ENCODE measurements around the gene NFATC2IP.
"Not testable (repeated sequence)": the region's sequence is repeated elsewhere in the genome, so short reads cannot be mapped to it uniquely, and the experiment has no call there.

NFATC2IP gene

DNA sequence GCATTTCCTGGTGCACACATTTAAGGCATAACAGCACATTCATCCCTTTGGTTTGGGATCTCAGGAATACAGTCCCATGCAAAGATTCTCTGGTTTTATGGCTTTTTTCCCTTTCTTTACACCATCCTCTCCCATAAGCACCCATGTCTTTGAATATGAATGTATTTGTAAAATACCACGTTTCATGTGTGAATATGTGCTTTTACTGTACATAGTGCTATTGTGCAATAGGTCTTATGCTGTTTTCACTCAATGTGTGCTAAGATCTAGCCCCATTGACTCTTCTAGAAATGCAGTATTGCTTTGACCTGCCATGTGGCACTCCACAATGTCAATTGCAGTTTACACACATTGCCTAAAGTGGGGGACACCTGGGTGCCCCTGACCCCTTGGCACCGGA, 13.8 kb downstream of the NFATC2IP start:
- DNase-seq (ENCODE audit: low read depth in 2 of 2, low spot score in 1 of 2), result no peak

DNA sequence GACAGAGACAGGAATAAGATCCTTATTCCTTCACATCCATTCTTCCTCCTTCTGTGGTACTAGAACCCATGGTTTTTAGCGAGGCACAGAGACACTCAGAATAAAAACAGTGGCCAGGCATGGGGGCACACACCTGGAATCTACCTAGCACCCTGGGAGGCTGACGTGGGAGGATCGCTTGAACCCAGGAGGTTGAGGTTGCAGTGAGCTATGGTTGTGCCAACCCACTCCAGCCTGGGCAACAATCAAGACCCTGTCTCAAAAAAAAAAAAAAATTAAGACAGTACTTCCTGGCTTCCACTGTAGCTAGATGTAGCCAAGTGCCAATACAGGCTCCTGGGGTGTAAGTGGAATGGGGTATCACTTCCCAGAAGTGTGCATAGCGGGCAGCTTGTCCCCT, 16.4 kb downstream of the NFATC2IP start:
- no peak for DNase-seq (ENCODE audit: low read depth in 2 of 2, low spot score in 1 of 2)

DNA sequence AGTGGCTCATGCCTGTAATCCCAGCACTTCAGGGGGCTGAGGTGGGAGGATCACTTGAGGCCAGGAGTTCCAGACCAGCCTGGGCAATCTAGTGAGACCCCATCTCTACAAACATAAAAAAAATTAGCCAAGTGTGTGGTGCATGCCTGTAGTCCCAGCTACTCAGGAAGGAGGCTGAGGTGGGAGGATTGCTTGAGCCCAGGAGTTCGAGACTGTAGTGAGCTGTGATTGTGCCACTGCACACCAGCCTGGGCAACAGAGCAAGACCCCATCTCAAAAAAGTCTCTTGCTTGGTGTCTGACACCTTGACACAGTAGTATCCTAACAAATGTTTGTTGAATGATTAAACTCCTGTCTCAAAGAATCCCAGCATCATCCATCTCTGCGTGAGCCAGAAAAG, 19.0 kb downstream of the NFATC2IP start:
- DNase-seq (ENCODE audit: low read depth in 2 of 2, low spot score in 1 of 2), result not testable (repeated sequence)

DNA sequence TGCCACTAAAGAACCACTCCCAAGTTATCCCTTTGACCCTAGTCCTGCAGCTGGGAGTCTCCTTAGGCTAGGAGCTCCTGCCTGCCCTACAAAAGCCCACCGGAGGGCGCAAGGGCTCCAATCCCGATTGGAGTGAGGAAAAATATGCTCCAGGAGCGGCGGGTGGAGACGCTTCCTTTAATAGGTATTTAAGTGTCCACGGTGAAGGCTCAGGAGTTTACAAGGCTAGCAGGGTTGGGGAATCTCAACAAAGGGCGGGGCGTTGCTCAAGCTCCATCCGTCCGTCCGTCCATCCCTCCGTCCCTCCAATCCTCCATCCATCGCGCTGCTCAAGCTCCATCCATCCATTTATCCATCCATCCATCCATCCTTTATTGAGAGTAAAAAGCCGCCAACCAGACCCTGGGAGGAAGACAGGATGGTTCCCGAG, 23.3 kb downstream of the NFATC2IP start:
- DNase-seq (ENCODE audit: low read depth in 2 of 2, low spot score in 1 of 2), result no peak

DNA sequence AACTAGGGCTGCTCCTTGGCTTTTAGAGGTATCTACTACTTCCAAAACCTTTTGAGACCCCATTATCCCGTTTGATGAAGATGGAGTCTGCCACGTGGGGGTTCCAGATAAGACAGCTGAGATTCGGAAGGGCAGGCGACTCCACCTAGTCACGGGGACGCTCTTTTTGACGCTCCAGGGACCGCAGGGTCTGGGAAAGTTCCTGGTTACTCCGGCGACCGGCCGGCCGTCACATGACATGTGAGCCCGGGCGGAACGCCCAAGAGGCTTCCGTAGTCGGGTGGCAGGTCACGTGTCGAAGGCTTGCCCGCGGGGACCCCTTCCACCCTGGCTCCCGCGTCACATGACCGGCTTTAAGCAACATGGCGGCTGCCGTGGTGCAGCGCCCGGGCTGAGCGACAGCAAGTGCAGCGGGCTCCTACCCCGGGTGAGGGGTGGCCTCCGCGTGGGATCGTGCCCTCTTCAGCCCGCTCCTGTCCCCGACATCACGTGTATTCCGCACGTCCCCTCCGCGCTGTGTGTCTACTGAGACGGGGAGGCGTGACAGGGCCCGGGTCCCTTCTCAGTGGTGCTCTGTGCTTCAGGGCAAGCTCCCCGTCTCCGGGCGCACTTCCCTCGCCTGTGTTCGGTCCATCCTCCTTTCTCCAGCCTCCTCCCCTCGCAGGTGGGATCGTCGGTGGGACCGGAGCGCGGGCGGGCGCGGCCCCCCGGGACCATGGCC, 23.9 kb downstream of the NFATC2IP start, which contains the start of gene SPNS1:
TSS of gene SPNS1 (plus strand) at position 342 of the 721 bp plus-strand sequence. CDS start at position 716, 374 bp downstream.
- DNase-seq (ENCODE audit: low read depth in 2 of 2, low spot score in 1 of 2), result peak; percentile 82 to 88

DNA sequence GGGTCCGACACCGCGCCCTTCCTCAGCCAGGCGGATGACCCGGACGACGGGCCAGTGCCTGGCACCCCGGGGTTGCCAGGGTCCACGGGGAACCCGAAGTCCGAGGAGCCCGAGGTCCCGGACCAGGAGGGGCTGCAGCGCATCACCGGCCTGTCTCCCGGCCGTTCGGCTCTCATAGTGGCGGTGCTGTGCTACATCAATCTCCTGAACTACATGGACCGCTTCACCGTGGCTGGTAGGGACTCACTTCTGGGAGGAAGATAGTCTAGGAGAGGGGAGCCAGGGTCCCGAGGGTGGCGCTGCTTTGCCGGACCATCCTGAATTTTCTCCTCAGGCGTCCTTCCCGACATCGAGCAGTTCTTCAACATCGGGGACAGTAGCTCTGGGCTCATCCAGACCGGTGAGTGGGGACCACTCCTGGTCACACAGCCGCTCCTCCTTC, 24.4 kb downstream of the NFATC2IP start:
- no peak for DNase-seq (ENCODE audit: low read depth in 2 of 2, low spot score in 1 of 2)

DNA sequence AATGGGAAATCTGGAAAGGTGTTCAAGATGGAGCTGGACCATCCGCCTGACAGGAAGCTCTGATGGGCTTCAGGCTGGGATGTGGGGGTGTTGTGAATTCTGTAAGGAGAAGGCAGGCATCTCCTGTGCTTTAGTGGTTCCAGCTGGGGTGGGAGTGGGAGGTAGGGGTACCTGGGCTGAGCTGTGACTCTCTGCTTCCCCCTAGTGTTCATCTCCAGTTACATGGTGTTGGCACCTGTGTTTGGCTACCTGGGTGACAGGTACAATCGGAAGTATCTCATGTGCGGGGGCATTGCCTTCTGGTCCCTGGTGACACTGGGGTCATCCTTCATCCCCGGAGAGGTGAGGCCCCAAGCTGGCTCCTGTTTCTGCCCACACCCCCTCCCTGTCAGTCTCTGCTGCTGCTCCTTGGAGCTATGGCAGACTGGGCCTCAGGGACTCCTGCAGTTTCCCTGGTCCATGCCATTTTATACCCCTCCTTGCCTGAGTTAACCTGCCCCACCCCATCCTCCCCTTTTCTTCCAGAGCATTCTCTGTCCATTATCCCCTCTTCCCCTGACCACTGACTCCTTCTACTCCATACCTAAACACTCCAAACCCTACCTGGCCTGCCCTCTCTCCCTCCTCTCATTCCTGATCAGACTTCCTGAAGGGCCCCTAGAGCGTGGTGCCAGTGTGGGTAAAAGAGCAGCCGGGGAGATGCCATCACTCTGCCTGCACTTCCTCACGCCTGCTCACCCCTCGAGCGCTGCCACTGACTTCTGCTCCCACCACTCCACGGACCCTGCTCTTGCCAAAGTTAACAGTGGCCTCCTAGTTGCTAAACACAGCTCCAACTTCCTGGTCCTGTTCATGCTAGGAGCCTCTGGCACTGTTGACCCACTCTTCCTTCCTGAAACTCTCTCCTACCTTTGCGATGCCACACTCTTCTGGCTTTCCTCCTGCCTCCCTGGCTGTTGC, 27.2 kb downstream of the NFATC2IP start:
- DNase-seq (ENCODE audit: low read depth in 2 of 2, low spot score in 1 of 2), result no peak

DNA sequence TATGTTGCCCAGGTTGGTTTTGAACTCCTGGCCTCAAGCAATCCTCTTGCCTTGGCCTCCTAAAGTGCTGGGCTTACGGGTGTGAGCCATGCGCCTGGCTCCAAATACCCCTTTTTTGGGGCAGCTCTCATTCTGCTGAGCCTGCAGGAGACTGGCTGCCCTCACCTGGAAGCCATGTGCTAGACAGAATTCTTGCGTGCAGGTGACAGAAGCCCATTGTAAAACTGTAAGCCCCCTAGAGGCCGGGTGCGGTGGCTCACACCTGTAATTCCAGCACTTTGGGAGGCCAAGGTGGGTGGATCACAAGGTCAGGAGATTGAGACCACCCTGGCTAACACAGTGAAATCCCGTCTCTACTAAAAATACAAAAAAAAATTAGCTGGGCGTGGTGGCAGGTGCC, 29.6 kb downstream of the NFATC2IP start:
- not testable (repeated sequence) for DNase-seq (ENCODE audit: low read depth in 2 of 2, low spot score in 1 of 2)

DNA sequence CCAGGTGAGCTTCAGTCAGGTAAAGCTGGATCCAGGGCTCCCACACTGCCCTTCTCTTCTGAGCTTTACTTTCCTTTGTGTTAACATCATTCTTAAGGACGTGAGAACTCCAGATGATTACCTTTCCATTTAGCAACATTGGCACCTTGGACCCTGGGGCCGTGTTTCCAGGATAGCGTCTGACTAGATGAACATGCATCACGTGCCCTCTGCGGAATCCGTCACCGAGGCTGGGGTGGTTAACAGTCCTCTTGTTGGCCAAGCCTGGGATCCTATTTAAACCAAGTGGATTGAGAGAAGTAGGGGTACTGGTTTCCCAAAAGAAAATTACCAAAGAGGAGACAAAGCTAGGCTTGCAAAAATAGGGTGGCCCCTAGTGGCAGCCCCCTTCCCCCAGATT, 30.2 kb downstream of the NFATC2IP start:
- no peak for DNase-seq (ENCODE audit: low read depth in 2 of 2, low spot score in 1 of 2)

DNA sequence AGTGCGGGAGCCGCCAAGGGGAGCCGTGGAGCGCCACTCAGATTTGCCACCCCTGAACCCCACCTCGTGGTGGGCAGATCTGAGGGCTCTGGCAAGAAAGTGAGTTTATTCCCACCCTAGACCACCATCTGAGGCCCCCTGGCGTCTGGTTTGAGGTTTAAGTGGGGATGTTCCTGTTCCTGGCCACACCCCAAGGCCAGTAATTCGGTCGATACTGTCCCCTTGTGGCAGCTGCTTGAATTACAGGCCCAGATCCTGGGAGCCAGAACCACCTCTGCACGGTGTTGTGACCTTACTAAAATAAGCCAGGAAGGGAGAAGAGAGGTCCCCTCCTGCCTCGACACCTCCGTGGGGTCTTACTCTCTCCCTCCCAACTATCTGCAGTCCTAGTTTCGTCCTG, 30.8 kb downstream of the NFATC2IP start:
- DNase-seq (ENCODE audit: low read depth in 2 of 2, low spot score in 1 of 2), result no peak

DNA sequence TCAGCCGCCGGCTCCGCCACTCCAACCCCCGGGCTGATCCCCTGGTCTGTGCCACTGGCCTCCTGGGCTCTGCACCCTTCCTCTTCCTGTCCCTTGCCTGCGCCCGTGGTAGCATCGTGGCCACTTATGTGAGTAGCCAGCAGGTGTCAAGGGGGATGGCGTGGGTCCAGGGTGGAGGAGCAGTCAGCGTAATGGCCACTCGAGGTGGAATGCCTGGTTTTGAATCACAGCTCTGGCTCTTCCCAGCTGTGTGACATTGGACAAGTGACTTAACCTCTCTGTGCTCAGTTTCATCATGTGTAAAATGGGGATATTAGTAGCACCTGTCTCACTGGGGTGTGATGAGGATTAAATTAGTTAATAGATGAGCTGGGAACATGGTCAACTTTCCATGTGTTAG, 31.7 kb downstream of the NFATC2IP start:
- no peak for DNase-seq (ENCODE audit: low read depth in 2 of 2, low spot score in 1 of 2)

DNA sequence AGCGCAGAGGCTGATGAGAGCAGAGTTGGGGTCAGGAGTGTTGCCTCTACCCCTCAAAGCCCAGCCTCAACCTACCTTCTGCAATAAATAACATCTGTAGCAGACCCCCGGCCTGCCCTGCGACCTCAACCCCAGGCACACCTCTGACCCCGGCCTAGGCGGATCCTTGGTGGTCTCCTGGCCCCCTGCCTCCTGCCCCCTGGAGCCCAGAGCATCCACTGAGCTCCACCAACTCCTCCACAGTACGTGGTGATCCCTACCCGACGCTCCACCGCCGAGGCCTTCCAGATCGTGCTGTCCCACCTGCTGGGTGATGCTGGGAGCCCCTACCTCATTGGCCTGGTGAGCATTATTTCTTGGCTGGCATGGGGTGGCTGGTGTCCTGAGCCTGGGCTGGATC, 32.2 kb downstream of the NFATC2IP start:
- DNase-seq (ENCODE audit: low read depth in 2 of 2, low spot score in 1 of 2), result no peak

DNA sequence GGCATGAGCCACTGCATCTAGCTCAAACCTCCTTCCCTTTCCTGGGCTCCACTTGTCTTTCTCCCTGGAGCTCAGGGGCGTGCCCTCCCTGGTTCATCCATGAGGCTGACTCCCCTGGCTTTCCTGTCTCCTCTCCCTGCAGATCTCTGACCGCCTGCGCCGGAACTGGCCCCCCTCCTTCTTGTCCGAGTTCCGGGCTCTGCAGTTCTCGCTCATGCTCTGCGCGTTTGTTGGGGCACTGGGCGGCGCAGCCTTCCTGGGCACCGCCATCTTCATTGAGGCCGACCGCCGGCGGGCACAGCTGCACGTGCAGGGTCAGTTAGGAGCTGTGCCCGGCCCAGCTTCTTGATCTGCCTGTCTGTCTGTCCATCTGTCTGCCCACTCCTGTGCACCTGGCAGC, 32.9 kb downstream of the NFATC2IP start:
- DNase-seq (ENCODE audit: low read depth in 2 of 2, low spot score in 1 of 2), result no peak

DNA sequence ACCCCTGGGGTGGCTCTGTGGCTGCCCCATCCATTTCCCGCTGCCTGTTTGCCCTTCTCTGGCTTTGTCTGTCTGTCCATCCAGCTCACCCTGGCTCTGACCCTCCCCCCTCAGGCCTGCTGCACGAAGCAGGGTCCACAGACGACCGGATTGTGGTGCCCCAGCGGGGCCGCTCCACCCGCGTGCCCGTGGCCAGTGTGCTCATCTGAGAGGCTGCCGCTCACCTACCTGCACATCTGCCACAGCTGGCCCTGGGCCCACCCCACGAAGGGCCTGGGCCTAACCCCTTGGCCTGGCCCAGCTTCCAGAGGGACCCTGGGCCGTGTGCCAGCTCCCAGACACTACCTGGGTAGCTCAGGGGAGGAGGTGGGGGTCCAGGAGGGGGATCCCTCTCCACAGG, 33.4 kb downstream of the NFATC2IP start:
- DNase-seq (ENCODE audit: low read depth in 2 of 2, low spot score in 1 of 2), result no peak

DNA sequence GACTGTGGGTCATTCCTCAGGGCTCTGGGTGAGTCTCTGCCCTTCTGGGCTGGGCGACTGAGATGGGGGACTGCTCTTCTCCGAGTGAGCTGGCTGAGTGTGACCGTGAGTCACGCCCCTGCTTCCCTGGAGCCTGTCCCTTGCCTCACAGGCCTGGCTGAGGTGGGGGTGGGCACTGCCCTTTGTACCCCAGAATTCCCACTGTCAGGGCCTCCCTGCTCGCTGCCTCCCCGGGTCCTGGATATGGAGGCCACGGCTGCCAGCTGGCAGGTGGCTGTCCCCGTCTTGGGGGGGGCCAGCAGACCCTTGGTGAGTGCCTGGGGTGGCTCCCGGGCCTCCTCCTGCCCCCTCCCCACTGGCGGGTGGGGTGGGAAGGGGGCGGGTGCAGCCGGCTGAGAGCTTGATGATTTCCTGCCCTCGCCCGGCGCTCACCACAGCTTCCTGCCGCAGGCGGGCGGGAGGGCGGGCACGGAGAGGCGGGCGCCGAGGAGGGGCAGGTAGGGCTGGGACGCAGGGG, 33.9 kb downstream of the NFATC2IP start, which contains the start of gene LAT:
TSS of gene LAT (plus strand) at position 434 of the 517 bp plus-strand sequence. CDS start 366 bp downstream, outside the sequence.
- DNase-seq (ENCODE audit: low read depth in 2 of 2, low spot score in 1 of 2), result peak in 1 of 2 donors; percentile 69

DNA sequence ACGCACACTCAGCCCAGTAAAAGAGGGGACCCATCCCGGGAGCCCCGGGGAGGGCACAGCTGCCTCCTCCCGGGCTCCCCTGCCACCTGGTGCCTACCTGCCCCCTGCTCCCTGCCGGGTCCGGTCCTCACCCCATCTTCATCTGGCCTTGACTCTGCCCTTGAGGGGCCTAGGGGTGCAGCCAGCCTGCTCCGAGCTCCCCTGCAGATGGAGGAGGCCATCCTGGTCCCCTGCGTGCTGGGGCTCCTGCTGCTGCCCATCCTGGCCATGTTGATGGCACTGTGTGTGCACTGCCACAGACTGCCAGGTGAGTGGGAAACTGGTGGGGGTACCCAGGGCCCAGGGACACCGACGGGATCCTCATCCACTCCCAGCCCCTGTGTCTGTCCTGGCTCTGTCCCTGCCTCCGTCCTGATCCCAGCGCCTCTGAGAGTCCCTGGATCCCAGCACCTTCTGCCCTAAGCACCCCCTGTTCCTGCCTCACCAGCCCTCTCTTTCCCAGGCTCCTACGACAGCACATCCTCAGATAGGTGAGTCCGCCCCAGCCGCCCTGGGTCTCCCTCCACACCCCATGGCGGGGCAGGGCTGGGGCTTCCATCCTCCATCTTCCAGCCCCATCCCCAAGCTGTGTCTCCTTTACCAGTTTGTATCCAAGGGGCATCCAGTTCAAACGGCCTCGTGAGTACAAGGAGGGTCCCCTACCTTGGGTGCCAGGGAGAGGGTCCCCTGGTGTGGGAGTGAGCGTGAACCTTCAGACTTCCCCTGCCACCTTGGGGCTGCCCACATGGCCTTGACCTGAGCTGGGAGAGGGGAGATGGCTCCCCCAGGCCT, 34.7 kb downstream of the NFATC2IP start:
- no peak for DNase-seq (ENCODE audit: low read depth in 2 of 2, low spot score in 1 of 2)

DNA sequence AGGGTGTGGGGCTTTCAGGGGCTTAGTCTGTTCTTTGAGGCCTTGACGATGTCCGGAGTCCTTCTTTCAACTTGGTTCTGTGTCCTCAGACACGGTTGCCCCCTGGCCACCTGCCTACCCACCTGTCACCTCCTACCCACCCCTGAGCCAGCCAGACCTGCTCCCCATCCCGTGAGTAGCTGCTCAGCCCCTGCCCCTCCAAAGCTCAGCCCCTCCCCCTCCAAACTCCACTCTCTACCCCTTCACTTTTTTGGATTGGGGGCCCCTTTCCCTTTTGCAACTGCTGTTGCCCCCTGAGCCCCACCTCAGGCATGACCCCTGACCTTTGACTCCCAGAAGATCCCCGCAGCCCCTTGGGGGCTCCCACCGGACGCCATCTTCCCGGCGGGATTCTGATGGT, 35.3 kb downstream of the NFATC2IP start:
- DNase-seq (ENCODE audit: low read depth in 2 of 2, low spot score in 1 of 2), result no peak

DNA sequence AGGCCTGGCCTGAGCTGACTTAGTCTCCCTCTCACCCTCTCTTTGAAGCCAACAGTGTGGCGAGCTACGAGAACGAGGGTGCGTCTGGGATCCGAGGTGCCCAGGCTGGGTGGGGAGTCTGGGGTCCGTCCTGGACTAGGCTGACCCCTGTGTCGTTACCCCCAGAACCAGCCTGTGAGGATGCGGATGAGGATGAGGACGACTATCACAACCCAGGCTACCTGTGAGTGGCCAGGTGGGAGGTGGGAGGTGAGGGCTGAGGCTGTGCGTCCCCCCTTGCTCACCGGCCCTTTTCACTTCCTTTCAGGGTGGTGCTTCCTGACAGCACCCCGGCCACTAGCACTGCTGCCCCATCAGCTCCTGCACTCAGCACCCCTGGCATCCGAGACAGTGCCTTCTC, 35.8 kb downstream of the NFATC2IP start:
- DNase-seq (ENCODE audit: low read depth in 2 of 2, low spot score in 1 of 2), result no peak

DNA sequence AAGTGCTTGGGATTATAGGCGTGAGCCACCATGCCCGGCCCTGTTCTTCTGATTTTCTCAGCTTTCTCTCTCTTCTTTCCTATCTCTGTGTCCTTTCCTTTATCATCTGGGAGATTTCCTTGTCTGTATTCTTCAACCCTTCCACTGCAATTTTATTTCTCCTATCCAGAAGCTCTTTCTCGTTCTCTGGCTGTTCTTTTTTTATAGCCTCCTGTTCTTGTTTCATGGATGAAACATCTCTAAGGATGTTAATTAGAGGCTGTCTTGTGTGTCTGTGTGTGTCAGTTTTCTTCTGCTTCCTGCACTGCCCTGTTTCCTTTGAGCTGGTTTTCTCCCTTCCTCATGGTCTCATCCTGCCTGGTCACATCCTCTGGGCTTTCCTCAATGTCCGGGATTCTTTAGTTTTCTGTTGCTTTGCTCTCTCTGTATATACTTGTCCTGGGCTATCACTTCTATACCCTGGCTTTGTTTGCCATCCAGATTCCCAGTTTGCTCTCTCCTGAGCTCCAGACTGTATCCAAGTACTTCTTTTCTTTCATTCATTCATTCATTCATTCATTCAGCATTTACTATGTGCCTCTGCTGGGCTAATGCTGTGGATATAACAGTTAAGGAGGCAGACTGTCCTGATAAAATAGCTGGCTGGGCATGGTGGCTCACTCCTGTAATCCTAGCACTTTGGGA, 36.6 kb downstream of the NFATC2IP start:
- DNase-seq (ENCODE audit: low read depth in 2 of 2, low spot score in 1 of 2), result no peak

DNA sequence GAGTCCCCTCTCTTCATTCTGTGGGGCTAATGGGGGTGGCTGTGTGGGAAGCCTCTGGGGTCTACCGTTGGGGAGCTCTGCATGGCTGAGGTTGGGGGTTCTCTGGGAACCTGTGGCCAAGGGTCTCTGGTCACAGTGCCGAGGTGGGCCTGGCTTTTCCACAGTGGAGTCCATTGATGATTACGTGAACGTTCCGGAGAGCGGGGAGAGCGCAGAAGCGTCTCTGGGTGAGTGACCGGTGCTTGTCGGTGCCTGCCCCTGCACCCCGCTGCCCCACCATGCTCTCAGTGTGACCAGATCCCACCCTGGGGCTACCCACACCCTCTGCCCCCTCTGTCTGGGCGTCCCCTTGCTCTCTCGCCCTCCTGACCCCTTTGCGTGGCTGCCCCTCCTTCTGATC, 38.6 kb downstream of the NFATC2IP start:
- DNase-seq (ENCODE audit: low read depth in 2 of 2, low spot score in 1 of 2), result no peak
